A673 (cell line): ENCODE results near the gene MICU1. TPM values are rescaled to one million over a fixed set of nuclear protein-coding genes. Genes with fewer than 3 reads are reported as not detected.
A peak's percentile ranks its signal among the peaks of the same experiment; 100 is the strongest.

Experiments used
- BruUV-seq: library from RNA; stranded (reverse); fragments of 400-500 nt; replicated peaks from 2 replicates; lab custom pipeline; 2021; lab: Mats Ljungman, UMichigan
- CTCF ChIA-PET: fragments of 300-600 bp; sonication (Branson Sonifier 250); formaldehyde crosslinking; loops from one replicate; lab custom pipeline; 2022; ENCODE audit warnings: antibody characterized with exemption; lab: Charles Lee
- POLR2A ChIA-PET: fragments of 300-600 bp; sonication (Branson Sonifier 250); formaldehyde crosslinking; loops from one replicate; lab custom pipeline; 2022; ENCODE audit warnings: antibody characterized with exemption; ENCODE audit not compliant: low non-redundant PET; lab: Charles Lee
- DNase-seq: peaks from one replicate; pipeline ENCODE4 v3.0.0-alpha.2; 2015; ENCODE audit warnings: low spot score
- H3K27ac ChIP-seq: fragments of 200-600 bp; sonication (generic); 2 replicates; pipeline ENCODE4 v1.5.1; 2016; ENCODE audit warnings: mixed run types, low read depth, mild to moderate bottlenecking, mixed read lengths, antibody characterized with exemption, low read length; ENCODE audit not compliant: poor library complexity, severe bottlenecking
- H3K27me3 ChIP-seq: fragments of 200-600 bp; sonication (generic); replicated peaks from 2 replicates; pipeline ENCODE4 v1.6.1; 2017; ENCODE audit warnings: mixed run types, low read depth, mild to moderate bottlenecking, mixed read lengths, antibody characterized with exemption, low read length; ENCODE audit not compliant: insufficient read depth, poor library complexity
- H3K36me3 ChIP-seq: fragments of 200-600 bp; sonication (generic); 2 replicates; pipeline ENCODE4 v1.6.1; 2016; ENCODE audit warnings: mixed run types, mild to moderate bottlenecking, mixed read lengths, antibody characterized with exemption, low read length; ENCODE audit not compliant: insufficient read depth, poor library complexity, severe bottlenecking
- H3K4me1 ChIP-seq: fragments of 200-600 bp; sonication (generic); 2 replicates; pipeline ENCODE4 v1.6.1; 2017; ENCODE audit warnings: mixed run types, mild to moderate bottlenecking, mixed read lengths, antibody characterized with exemption, low read length; ENCODE audit not compliant: insufficient read depth, poor library complexity, severe bottlenecking
- H3K4me3 ChIP-seq: fragments of 200-600 bp; sonication (generic); 2 replicates; pipeline ENCODE4 v1.5.1; 2016; ENCODE audit warnings: low read depth, mixed run types, mild to moderate bottlenecking, mixed read lengths, low read length; ENCODE audit not compliant: poor library complexity, severe bottlenecking
- H3K9me3 ChIP-seq: fragments of 200-600 bp; sonication (generic); 2 replicates; pipeline ENCODE4 v1.6.1; 2016; ENCODE audit warnings: mixed run types, low read depth, mild to moderate bottlenecking, mixed read lengths, antibody characterized with exemption, low read length; ENCODE audit not compliant: poor library complexity, severe bottlenecking
- EZH2 ChIP-seq: fragments of 200-600 bp; sonication (generic); IDR thresholded peaks from 2 replicates; pipeline ENCODE4 v1.6.1; 2017; ENCODE audit warnings: borderline replicate concordance, low read depth, mild to moderate bottlenecking, mixed read lengths, antibody characterized with exemption, low read length; ENCODE audit not compliant: poor library complexity, severe bottlenecking
- intact Hi-C: fragments of 100-400 bp; cut with micrococcal nuclease; formaldehyde crosslinking; loops from one replicate; pipeline ENCODE4 v1.10.0; 2022; ENCODE audit not compliant: unreplicated experiment
- total RNA-seq: library from RNA; stranded (reverse); gene quantifications from 2 replicates; pipeline ENCODE4 v1.2.3, GENCODE V29; 2021
- TF ChIP-seq, protein P1 (sequence below): fragments of 300-800, 200-600 bp; sonication (generic); conservative IDR thresholded peaks from 2 replicates; pipeline ENCODE4 v1.5.1; 2017; ENCODE audit warnings: low read depth, mild to moderate bottlenecking, antibody characterized with exemption, low read length, moderate library complexity, mixed read lengths

Gene MICU1
- total RNA-seq, 1 experiment from 2014 or later, result 37.7 TPM

GRCh38 chr10:72319416-72320254 is 306.2 kb downstream of the MICU1 start:
- H3K4me3 ChIP-seq, result peak overlapping the region; percentile 45
- H3K36me3 ChIP-seq, result no peaks in the 10 kb centered on the region
- TF ChIP-seq, protein P1, sequence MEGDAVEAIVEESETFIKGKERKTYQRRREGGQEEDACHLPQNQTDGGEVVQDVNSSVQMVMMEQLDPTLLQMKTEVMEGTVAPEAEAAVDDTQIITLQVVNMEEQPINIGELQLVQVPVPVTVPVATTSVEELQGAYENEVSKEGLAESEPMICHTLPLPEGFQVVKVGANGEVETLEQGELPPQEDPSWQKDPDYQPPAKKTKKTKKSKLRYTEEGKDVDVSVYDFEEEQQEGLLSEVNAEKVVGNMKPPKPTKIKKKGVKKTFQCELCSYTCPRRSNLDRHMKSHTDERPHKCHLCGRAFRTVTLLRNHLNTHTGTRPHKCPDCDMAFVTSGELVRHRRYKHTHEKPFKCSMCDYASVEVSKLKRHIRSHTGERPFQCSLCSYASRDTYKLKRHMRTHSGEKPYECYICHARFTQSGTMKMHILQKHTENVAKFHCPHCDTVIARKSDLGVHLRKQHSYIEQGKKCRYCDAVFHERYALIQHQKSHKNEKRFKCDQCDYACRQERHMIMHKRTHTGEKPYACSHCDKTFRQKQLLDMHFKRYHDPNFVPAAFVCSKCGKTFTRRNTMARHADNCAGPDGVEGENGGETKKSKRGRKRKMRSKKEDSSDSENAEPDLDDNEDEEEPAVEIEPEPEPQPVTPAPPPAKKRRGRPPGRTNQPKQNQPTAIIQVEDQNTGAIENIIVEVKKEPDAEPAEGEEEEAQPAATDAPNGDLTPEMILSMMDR, result no peak
- TF ChIP-seq EZH2, result no peak
- BruUV-seq, result TSS peak; percentile 71
- peak; percentile 93 for DNase-seq
- peak overlapping the region; percentile 96 for H3K27ac ChIP-seq
- POLR2A ChIA-PET, result interaction anchor here (0.6 to 0.7 kb wide), 3 partner anchors 14 to 195 kb away, joined by 3 to 11 read pairs (median 7); no protein-coding TSS in a partner anchor
- H3K27me3 ChIP-seq, result no peaks in the 10 kb centered on the region
- CTCF ChIA-PET, result interaction anchor here (0.6 to 1.0 kb wide), 3 partner anchors 16 to 889 kb away, joined by 11 to 23 read pairs (median 14); no protein-coding TSS in a partner anchor
- intact Hi-C loops, result loop anchor here (5.0 to 10.0 kb wide), 2 partner anchors 47 to 95 kb away; partner anchors contain the start of gene DDIT4
- H3K9me3 ChIP-seq, result no peaks in the 10 kb centered on the region
- H3K4me1 ChIP-seq, result peaks cover 46% of the 10 kb centered on the region

DNA sequence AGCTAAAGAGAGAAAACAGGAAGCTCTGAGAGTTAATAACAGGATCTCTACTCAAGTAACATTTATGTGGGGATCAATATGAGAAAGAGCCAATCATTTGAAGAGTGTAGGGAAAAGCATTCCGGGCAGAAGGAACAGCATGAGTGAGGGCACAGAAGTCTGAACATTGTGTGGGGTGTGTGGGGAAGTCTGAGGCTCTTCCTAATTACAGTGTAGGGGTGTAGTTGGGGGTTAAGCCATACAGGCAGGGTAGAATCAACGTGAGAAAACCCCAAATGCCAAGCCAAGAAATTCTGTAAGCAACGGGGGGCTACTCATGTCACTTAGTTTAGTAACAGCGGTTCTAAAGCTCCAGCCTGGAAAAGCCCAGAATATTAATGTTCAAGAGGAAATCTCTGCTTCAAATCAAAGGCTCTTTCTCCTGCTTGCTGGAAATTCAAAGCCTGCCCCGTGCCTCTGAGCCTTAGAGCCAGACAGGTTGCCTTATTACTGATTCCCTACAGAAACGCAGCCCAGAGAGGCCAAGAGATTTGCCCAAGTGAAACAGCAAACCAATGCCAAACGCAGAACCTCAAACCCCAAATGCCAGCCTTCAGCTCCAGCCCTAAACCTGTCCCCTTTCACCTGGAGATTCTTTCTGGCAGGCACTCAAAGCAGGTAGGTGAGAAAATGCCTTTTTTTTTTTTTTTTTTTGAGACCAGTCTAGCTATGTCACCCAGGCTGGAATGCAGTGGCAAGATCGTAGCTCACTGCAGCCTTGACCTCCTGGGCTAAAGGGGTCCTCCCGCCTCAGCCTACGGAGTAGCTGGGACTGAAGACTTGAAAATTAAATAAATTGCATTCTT is 307.2 kb downstream of the MICU1 start:
- TF ChIP-seq, protein P1, result no peak
- TF ChIP-seq EZH2, result no peak
- intact Hi-C loops, result no loop called here
- Histone ChIP-seq H3K9me3 (no peaks in the 10 kb centered on the region), H3K4me3 (peak overlapping the region; percentile 45), H3K27ac (peak overlapping the region; percentile 96), H3K27me3 (no peaks in the 10 kb centered on the region), H3K4me1 (peaks cover 46% of the 10 kb centered on the region), H3K36me3 (no peaks in the 10 kb centered on the region)
- DNase-seq, result no peak
- CTCF ChIA-PET, result interaction anchor here (1.0 kb wide), 1 partner anchor 423 kb away, joined by 14 read pairs; no protein-coding TSS in a partner anchor
- POLR2A ChIA-PET, result interaction anchor here (0.6 to 0.8 kb wide), 2 partner anchors 14 to 45 kb away, joined by 3 to 17 read pairs; no protein-coding TSS in a partner anchor
- TSS peak; percentile 78 for BruUV-seq

Other genes starting within 250 kb of the MICU1 start
- gene MCU, start 66.1 kb upstream of the MICU1 start, total RNA-seq, result 18.7 and 20.1 TPM in 2 replicates